GM23248 (cell line): Measurements from ENCODE around the gene ALKBH3. TPM values are rescaled to one million over a fixed set of nuclear protein-coding genes. Genes with fewer than 3 reads are reported as not detected.

ENCODE experiments used
- DNase-seq: peaks from one replicate; pipeline ENCODE4 v3.0.0-alpha.2; 2015
- H2AFZ ChIP-seq: fragments of 200-600 bp; sonication (generic); 2 replicates; pipeline ENCODE4 v1.6.1; 2016; ENCODE audit warnings: antibody characterized with exemption
- H3F3A ChIP-seq: fragments of 200-600 bp; sonication (generic); 2 replicates; pipeline ENCODE4 v1.6.1; 2016; ENCODE audit warnings: mild to moderate bottlenecking, antibody characterized with exemption, mixed run types; ENCODE audit not compliant: insufficient read depth
- H3K27ac ChIP-seq: fragments of 200-600 bp; sonication (generic); 2 replicates; pipeline ENCODE4 v1.5.1; 2016; ENCODE audit warnings: mild to moderate bottlenecking
- H3K27me3 ChIP-seq: fragments of 200-600 bp; sonication (generic); replicated peaks from 2 replicates; pipeline ENCODE4 v1.6.1; 2016; ENCODE audit warnings: mild to moderate bottlenecking; ENCODE audit not compliant: insufficient read depth
- H3K36me3 ChIP-seq: fragments of 200-600 bp; sonication (generic); 2 replicates; pipeline ENCODE4 v1.6.1; 2016; ENCODE audit warnings: low read depth, mild to moderate bottlenecking
- H3K4me1 ChIP-seq: fragments of 200-600 bp; sonication (generic); 2 replicates; pipeline ENCODE4 v1.6.1; 2016; ENCODE audit warnings: mild to moderate bottlenecking; ENCODE audit not compliant: insufficient read depth
- H3K4me2 ChIP-seq: fragments of 200-600 bp; sonication (generic); one replicate; pipeline ENCODE4 v1.6.1; 2016; ENCODE audit warnings: mild to moderate bottlenecking; ENCODE audit not compliant: unreplicated experiment
- H3K4me3 ChIP-seq: fragments of 200-600 bp; sonication (generic); 2 replicates; pipeline ENCODE4 v1.5.1; 2016; ENCODE audit warnings: mild to moderate bottlenecking
- H3K79me2 ChIP-seq: fragments of 200-600 bp; sonication (generic); 2 replicates; pipeline ENCODE4 v1.6.1; 2016; ENCODE audit warnings: mild to moderate bottlenecking; ENCODE audit not compliant: insufficient read depth
- H3K9ac ChIP-seq: fragments of 200-600 bp; sonication (generic); 2 replicates; pipeline ENCODE4 v1.6.1; 2016; ENCODE audit warnings: mild to moderate bottlenecking
- H3K9me2 ChIP-seq: fragments of 200-600 bp; sonication (generic); 2 replicates; pipeline ENCODE4 v1.6.1; 2016; ENCODE audit warnings: mixed run types, mild to moderate bottlenecking, moderate library complexity; ENCODE audit not compliant: insufficient read depth
- H3K9me3 ChIP-seq: fragments of 200-600 bp; sonication (generic); one replicate; pipeline ENCODE4 v1.6.1; 2017; ENCODE audit warnings: low read depth
- H4K20me1 ChIP-seq: fragments of 200-600 bp; sonication (generic); 2 replicates; pipeline ENCODE4 v1.6.0; 2016; ENCODE audit not compliant: insufficient read depth
- EZH2 ChIP-seq: fragments of 200-600 bp; sonication (generic); IDR thresholded peaks from 2 replicates; pipeline ENCODE4 v1.6.1; 2018; ENCODE audit warnings: antibody characterized with exemption, mild to moderate bottlenecking; ENCODE audit not compliant: insufficient read depth, poor library complexity, severe bottlenecking
- EZH2phosphoT487 ChIP-seq: fragments of 200-600 bp; sonication (generic); IDR thresholded peaks from 2 replicates; pipeline ENCODE4 v1.6.1; 2018; ENCODE audit warnings: antibody characterized with exemption, moderate library complexity, mild to moderate bottlenecking, low read depth; ENCODE audit not compliant: insufficient read depth
- WGBS, 2 experiments: methylation state at CpG; one replicate each; pipeline ENCODE4 v1.1.6; 2015 to 2017; ENCODE audit warnings: low lambda C conversion rate in 2 of 2, low coverage in 1 of 2; ENCODE audit errors: missing lambda C conversion rate in 2 of 2; 5-methylcytosine and 5-hydroxymethylcytosine counted together
- in situ Hi-C: fragments of 300-500 bp; cut with MboI; formaldehyde crosslinking; loops from 2 replicates; pipeline ENCODE4 v1.15.0; 2020
- polyA plus RNA-seq: library from polyadenylated mRNA; unstranded; fragments of >200 nt; fragmentation: Nextera tagmentation; extraction: Ambion mirVana; gene quantifications from 2 replicates; pipeline ENCODE4 v1.2.1, GENCODE V29; 2016
- total RNA-seq: library from RNA; depleted of rRNA; stranded (reverse); fragments of >200 nt; shearing (Covaris generic); gene quantifications from 2 replicates; pipeline ENCODE4 v1.2.3, GENCODE V29; 2014

ALKBH3 gene
- total and polyA plus RNA-seq, 2 experiments from 2014 or later = 29.3 to 36.6 TPM

DNA sequence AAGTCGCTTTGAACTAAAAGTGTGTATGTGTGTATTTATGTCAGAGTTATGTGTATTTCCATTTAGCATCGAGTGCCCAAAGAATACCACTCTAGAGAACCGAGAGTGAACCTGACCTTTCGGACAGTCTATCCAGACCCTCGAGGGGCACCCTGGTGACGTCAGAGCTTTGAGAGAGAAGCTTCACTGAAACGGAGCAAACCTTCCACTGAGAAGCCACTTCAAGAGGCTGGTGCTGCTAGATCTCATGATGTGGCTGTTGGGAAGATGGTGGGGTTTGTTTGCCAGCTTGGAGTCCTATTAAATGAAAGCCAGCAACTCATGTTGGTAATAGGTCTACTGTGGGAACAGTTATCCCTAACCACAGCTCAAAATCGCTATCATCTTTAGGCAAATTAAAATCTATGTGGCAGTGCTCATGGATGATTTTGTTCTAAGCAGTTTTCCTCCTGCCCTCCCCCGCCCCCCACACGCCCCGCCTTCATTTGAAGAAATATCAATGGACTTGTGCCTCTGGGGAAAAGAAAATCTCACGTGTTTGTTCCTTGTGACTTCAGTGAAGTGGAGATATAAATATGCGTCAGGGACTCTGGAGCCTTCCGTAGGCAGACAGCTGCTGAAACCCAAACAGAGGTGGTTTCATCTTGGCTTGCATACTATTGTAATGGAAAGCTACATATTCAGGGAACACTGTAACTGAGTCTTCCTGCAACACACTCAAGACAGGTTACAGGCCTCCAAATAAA is 39.4 kb downstream of the ALKBH3 start:
- Histone ChIP-seq H3K9ac (peak overlapping the region; percentile 28; the same call in 1 of the 2 replicates), H3K36me3 (0 out of 2 replicates have a peak, but pooled peaks cover 10% of the 10 kb centered on the region), H3K4me3 (no peak overlapping the region), H3K9me2 (no peaks in the 10 kb centered on the region), H3K9me3 (no peaks in the 10 kb centered on the region), H3K4me1 (peaks cover 28% of the 10 kb centered on the region), H4K20me1 (no peaks in the 10 kb centered on the region), H3F3A (peaks cover 42% of the 10 kb centered on the region), H3K79me2 (no peaks in the 10 kb centered on the region), H2AFZ (no peak overlapping the region), H3K4me2 (no peak overlapping the region), H3K27me3 (no peaks in the 10 kb centered on the region), H3K27ac (peak overlapping the region; percentile 69)
- in situ Hi-C loops = no loop called here
- no peak for DNase-seq
- no peak for TF ChIP-seq EZH2phosphoT487
- TF ChIP-seq EZH2 = no peak
- 80 to 82% methylated on average over 14 of the region's 14 CpGs for WGBS, 2 experiments

DNA sequence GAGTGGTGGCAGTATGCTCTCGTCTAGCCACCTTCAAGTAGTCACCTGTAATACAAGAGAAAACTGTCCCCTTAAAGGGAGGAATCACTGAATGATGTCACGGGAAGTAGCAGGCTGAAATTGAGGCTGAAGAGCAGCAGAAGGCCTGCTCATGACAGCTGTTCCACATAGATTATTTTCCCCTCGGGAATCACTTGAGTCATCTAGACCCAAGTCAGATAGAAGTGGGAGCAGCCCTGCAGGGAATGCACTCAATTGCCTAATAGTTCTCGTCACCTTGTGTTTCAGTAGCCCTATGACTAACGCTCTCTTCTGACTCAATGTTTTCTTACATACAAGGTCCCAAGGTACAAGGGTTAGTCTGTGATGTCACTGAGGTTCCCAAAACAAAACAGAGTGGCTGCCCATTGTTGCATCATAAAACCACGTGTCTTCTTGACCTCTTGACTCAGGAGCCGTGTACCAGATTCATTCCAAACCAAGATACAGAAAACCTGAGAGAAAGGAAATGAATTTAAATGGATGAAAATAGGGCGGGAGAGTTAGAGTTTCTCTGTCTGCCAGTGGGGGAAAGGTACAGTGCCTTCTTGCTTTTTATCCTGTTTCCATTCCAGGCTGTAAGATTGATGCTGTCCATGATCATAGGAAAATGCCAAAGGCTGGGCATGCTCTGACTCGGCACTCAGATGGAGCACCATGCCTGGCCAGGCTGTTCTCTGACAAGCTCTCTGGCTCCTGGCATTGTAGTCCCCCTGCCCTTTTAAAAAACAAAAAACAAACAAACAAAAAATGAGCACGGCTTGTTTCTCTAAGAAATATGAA is 40.2 kb downstream of the ALKBH3 start:
- 34% methylated on average over 10 of the region's 10 CpGs for WGBS, 2 experiments
- Histone ChIP-seq H3K4me3 (no peak overlapping the region), H4K20me1 (no peaks in the 10 kb centered on the region), H3K36me3 (0 out of 2 replicates have a peak, but pooled peaks cover 10% of the 10 kb centered on the region), H3K9me2 (no peaks in the 10 kb centered on the region), H3K4me1 (peaks cover 28% of the 10 kb centered on the region), H3F3A (peaks cover 42% of the 10 kb centered on the region), H3K4me2 (peak overlapping the region; percentile 17), H3K27ac (peak overlapping the region; percentile 80), H3K27me3 (no peaks in the 10 kb centered on the region), H3K9ac (peak overlapping the region; percentile 39), H3K9me3 (no peaks in the 10 kb centered on the region), H3K79me2 (no peaks in the 10 kb centered on the region), H2AFZ (no peak overlapping the region)
- DNase-seq = peak; percentile 100
- in situ Hi-C loops = no loop called here
- TF ChIP-seq EZH2phosphoT487 (0 out of 2 replicates have a peak, but pooled peaks have one; percentile 44), EZH2 (no peak)

DNA sequence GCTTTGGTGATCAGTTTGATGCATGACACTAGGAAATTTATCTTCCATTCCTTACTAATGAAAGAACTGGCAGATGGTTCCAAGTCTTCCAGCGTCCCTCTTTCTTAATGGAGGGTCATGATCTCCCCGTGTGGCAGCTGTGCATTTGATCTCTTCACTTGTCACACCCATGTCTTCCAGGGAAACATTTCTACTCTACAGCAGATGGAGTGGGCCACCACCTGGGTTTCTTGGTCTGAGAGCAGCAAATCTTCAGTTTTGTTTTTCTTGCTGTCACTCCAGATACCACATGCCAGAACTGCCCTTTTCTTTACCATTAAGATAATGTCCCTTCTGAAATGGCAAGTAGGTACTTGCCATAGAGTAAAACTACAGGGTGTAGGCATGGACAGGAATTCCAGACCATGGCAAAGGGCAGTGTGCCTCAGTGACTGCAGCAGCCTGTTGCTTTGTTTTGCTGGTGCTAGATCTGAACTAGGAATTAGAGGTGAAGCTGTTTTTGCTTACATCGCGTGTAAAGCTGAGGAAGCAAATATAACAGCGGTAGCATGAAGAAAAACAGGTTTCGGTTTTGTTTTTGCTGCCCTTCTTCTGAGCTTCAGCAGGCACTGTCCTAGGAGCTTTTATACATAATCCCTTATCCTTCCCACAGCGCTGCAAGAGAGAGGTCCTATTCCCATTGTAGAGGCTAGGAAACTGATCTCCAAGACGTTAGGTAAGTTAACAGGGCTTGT is 41.1 kb downstream of the ALKBH3 start:
- no peak overlapping the region for H3K4me3 ChIP-seq
- peaks cover 42% of the 10 kb centered on the region for H3F3A ChIP-seq
- no peak overlapping the region for H2AFZ ChIP-seq
- H3K9me2 ChIP-seq = no peaks in the 10 kb centered on the region
- TF ChIP-seq EZH2 (no peak), EZH2phosphoT487 (no peak)
- H3K27ac ChIP-seq = peak overlapping the region; percentile 80
- no peak overlapping the region for H3K9ac ChIP-seq
- no peaks in the 10 kb centered on the region for H4K20me1 ChIP-seq
- in situ Hi-C loops = no loop called here
- no peaks in the 10 kb centered on the region for H3K79me2 ChIP-seq
- WGBS, 2 experiments = 96 to 97% methylated on average over 8 of the region's 8 CpGs
- H3K4me2 ChIP-seq = no peak overlapping the region
- peaks cover 28% of the 10 kb centered on the region for H3K4me1 ChIP-seq
- no peak for DNase-seq
- H3K36me3 ChIP-seq = 0 out of 2 replicates have a peak, but pooled peaks cover 10% of the 10 kb centered on the region
- no peaks in the 10 kb centered on the region for H3K9me3 ChIP-seq
- no peaks in the 10 kb centered on the region for H3K27me3 ChIP-seq

DNA sequence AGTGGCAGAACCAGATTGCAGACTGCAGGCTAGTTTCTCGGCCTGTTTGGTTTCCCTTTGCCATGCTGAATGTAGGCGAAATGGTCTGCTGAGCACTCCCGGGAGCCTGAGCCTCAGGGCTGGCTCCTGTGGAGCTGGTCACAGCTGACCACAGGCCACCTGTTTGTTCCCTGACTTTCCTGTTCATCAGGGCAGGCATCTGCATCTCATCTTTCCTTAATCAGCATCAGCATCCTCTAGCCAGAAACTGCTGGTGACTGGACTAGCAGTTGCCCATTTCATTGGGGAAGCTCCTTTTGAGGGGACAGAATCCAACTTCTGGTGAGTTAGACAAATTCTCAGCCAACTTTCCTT is 41.6 kb downstream of the ALKBH3 start:
- Histone ChIP-seq H3K27me3 (no peaks in the 10 kb centered on the region), H3K4me2 (no peak overlapping the region), H3K9me3 (no peaks in the 10 kb centered on the region), H3K27ac (no peak overlapping the region), H3K9ac (no peak overlapping the region), H3K4me1 (peaks cover 28% of the 10 kb centered on the region), H4K20me1 (no peaks in the 10 kb centered on the region), H3K9me2 (no peaks in the 10 kb centered on the region), H3K4me3 (no peak overlapping the region), H3K36me3 (0 out of 2 replicates have a peak, but pooled peaks cover 10% of the 10 kb centered on the region), H3K79me2 (no peaks in the 10 kb centered on the region), H3F3A (peaks cover 42% of the 10 kb centered on the region), H2AFZ (no peak overlapping the region)
- TF ChIP-seq EZH2phosphoT487 = no peak
- no peak for TF ChIP-seq EZH2
- WGBS, 2 experiments = 79 to 92% methylated on average over 3 of the region's 3 CpGs
- DNase-seq = no peak
- in situ Hi-C loops = no loop called here
